ENCODE data around the gene MIGA1. TPM values are rescaled to one million over a fixed set of nuclear protein-coding genes. Genes with fewer than 3 reads are reported as not detected.
A peak's percentile ranks its signal among the peaks of the same experiment; 100 is the strongest.
"Not testable (repeated sequence)": the region's sequence is repeated elsewhere in the genome, so short reads cannot be mapped to it uniquely, and the experiment has no call there.

The MIGA1 gene
- total and polyA plus RNA-seq, 5 donors = 3.8 to 15.1 (median 12.8) TPM

GRCh38 chr1:77759071-77760028 lies 20.1 kb upstream of the MIGA1 start, which contains the start of gene USP33:
Gene USP33, minus strand, starts transcription at chr1:77759852. Its CDS starts 18,155 bp downstream, at chr1:77741697.
- peak within 1 kb of the TSS; percentile 92 for H3K4me3 ChIP-seq (ENCODE audit: low read length)
- DNase-seq (peak; percentile 90 to 96 (median 95)), ATAC-seq (peak; percentile 99)
- H3K4me1 ChIP-seq (ENCODE audit: control insufficient read depth, insufficient read depth, low read length) = peaks cover 8% of the 10 kb centered on the region
- intact Hi-C loops (cut with DNase I) = no loop called here
- no peaks in the 10 kb centered on the region for H3K27me3 ChIP-seq (ENCODE audit: control insufficient read depth, insufficient read depth)
- under 1% methylated on average over 79 of the region's 79 CpGs for WGBS
- no peaks in the 10 kb centered on the region for H3K9me3 ChIP-seq (ENCODE audit: control insufficient read depth, low read length)
- peak within 1 kb of the TSS; percentile 82 for H3K27ac ChIP-seq (ENCODE audit: low read length)

GRCh38 chr1:77762072-77762476 lies 17.4 kb upstream of the MIGA1 start:
- DNase-seq = no peak
- Histone ChIP-seq H3K4me3 (ENCODE audit: low read length) (no peak overlapping the region), H3K27me3 (ENCODE audit: control insufficient read depth, insufficient read depth) (no peaks in the 10 kb centered on the region), H3K27ac (ENCODE audit: low read length) (no peak overlapping the region), H3K4me1 (ENCODE audit: control insufficient read depth, insufficient read depth, low read length) (peaks cover 2% of the 10 kb centered on the region), H3K9me3 (ENCODE audit: control insufficient read depth, low read length) (no peaks in the 10 kb centered on the region)
- 67% methylated on average over 1 of the region's 1 CpG for WGBS
- intact Hi-C loops (cut with DNase I) = no loop called here
- ATAC-seq = no peak

- intact Hi-C loops (cut with DNase I) = no loop called here
- 93% methylated on average over 4 of the region's 4 CpGs for WGBS
- no peak for ATAC-seq
Measured at GRCh38 chr1:77768006-77768405, 11.4 kb upstream of the MIGA1 start.

DNA sequence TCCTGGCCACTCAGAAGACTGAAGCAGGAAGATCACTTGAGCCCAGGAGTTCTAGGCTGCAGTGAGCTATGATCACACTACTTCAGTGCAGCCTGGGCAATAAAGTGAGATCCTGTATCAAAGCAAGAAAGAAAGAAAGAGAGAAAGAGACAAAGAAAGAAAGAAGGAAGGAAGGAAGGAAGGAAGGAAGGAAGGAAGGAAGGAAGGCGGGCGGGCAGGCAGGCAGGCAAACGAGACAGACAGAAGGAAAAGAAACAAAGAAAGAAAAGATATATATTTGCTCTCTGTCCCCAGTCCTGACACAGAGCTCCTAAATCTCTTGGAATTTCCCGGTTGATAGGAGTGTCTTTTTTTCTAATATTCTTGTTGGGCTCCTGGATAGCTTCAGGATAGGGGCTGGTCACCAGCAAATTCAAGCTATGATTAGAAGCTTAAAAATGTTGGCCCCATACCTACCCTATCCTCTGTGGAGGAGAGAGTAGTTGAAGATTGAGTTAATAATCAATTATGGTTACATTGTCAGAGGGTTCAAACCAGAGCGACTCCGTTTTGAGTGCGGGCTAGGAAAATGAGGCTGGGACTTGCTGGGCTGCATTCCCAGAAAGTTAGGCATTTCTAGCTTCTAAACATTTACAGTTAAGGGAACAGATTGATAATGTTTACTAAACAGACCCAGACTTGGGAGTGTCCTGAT lies 3.3 kb upstream of the MIGA1 start:
- H3K27me3 ChIP-seq (ENCODE audit: control insufficient read depth, insufficient read depth) = no peaks in the 10 kb centered on the region
- 64% methylated on average over 7 of the region's 7 CpGs for WGBS
- H3K4me3 ChIP-seq (ENCODE audit: low read length) = no peak overlapping the region
- ATAC-seq (no peak), DNase-seq (no peak)
- peaks cover 2% of the 10 kb centered on the region for H3K4me1 ChIP-seq (ENCODE audit: control insufficient read depth, insufficient read depth, low read length)
- H3K9me3 ChIP-seq (ENCODE audit: control insufficient read depth, low read length) = no peaks in the 10 kb centered on the region
- intact Hi-C loops (cut with DNase I) = no loop called here
- no peak overlapping the region for H3K27ac ChIP-seq (ENCODE audit: low read length)

More at GRCh38 chr1:77768006-77768405, 11.4 kb upstream of the MIGA1 start:
- no peak overlapping the region for H3K4me3 ChIP-seq (ENCODE audit: low read length)
- no peaks in the 10 kb centered on the region for H3K27me3 ChIP-seq (ENCODE audit: control insufficient read depth, insufficient read depth)
- H3K9me3 ChIP-seq (ENCODE audit: control insufficient read depth, low read length) = no peaks in the 10 kb centered on the region
- DNase-seq = no peak
- H3K27ac ChIP-seq (ENCODE audit: low read length) = no peak overlapping the region
- no peaks in the 10 kb centered on the region for H3K4me1 ChIP-seq (ENCODE audit: control insufficient read depth, insufficient read depth, low read length)

GRCh38 chr1:77781683-77782082 lies 2.2 kb downstream of the MIGA1 start:
- no peak overlapping the region for H3K27ac ChIP-seq (ENCODE audit: low read length)
- ATAC-seq (no peak), DNase-seq (no peak)
- 95% methylated on average over 1 of the region's 1 CpG for WGBS
- no peaks in the 10 kb centered on the region for H3K9me3 ChIP-seq (ENCODE audit: control insufficient read depth, low read length)
- no peaks in the 10 kb centered on the region for H3K27me3 ChIP-seq (ENCODE audit: control insufficient read depth, insufficient read depth)
- H3K4me1 ChIP-seq (ENCODE audit: control insufficient read depth, insufficient read depth, low read length) = peaks cover 2% of the 10 kb centered on the region
- no peak overlapping the region for H3K4me3 ChIP-seq (ENCODE audit: low read length)
- intact Hi-C loops (cut with DNase I) = no loop called here

DNA sequence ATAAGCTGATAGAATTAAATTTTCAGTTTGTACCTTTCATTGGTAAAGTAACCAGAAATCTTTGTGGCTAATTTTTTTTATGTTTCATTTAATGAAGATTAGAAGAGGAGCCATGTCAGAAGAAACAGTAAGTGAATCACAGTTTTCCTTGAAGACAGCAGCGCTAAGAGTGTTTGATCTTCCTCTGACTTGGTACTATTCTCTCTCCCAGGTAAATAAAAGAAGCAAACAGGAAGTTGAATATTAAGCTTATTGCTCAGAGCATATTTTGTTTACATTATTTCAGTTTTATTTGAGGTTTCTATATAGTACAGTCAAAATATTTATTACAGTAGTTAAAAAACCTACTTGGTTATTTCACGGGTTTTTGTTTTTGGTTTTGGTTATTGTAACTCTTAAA lies 3.7 kb downstream of the MIGA1 start:
- intact Hi-C loops (cut with DNase I) = no loop called here
- H3K9me3 ChIP-seq (ENCODE audit: control insufficient read depth, low read length) = no peaks in the 10 kb centered on the region
- no peaks in the 10 kb centered on the region for H3K27me3 ChIP-seq (ENCODE audit: control insufficient read depth, insufficient read depth)
- DNase-seq (no peak), ATAC-seq (no peak)
- no peak overlapping the region for H3K4me3 ChIP-seq (ENCODE audit: low read length)
- peaks cover 2% of the 10 kb centered on the region for H3K4me1 ChIP-seq (ENCODE audit: control insufficient read depth, insufficient read depth, low read length)
- no peak overlapping the region for H3K27ac ChIP-seq (ENCODE audit: low read length)
- WGBS = 92% methylated on average over 2 of the region's 2 CpGs

DNA sequence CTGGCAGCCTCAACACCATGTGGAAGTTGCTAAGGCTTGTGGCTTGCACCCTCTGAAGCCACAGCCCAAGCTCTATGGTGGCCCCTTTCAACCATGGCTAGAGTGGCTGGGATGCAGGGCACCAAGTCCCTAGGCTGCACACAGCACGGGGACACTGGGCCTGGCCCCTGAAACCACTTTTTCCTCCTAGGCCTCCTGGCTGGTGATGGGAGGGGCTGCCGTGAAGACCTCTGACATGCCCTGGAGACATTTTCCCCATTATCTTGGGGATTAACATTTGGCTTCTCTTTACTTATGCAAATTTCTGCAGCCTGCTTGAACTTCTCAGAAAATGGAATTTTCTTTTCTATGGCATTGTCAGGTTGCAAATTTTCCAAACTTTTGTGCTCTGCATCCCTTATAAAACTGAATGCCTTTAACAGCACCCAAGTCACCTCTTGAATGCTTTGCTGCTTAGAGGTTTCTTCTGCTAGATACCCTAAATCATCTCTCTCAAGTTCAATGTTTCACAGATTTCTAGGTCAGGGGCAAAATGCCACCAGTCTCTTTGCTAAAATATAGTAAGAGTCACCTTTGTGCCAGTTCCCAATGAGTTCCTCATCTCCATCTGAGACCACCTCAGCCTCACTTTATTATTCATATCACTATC lies 6.8 kb downstream of the MIGA1 start:
- ATAC-seq; H3K27ac ChIP-seq (ENCODE audit: low read length); H3K9me3 ChIP-seq (ENCODE audit: control insufficient read depth, low read length); H3K4me3 ChIP-seq (ENCODE audit: low read length); H3K4me1 ChIP-seq (ENCODE audit: control insufficient read depth, insufficient read depth, low read length); intact Hi-C loops (cut with DNase I); DNase-seq; H3K27me3 ChIP-seq (ENCODE audit: control insufficient read depth, insufficient read depth): not testable (repeated sequence)
- 76% methylated on average over 2 of the region's 2 CpGs for WGBS

GRCh38 chr1:77794550-77794949 lies 15.1 kb downstream of the MIGA1 start:
- no peak overlapping the region for H3K27ac ChIP-seq (ENCODE audit: low read length)
- H3K4me1 ChIP-seq (ENCODE audit: control insufficient read depth, insufficient read depth, low read length) = no peaks in the 10 kb centered on the region
- no peaks in the 10 kb centered on the region for H3K9me3 ChIP-seq (ENCODE audit: control insufficient read depth, low read length)
- DNase-seq (no peak), ATAC-seq (no peak)
- intact Hi-C loops (cut with DNase I) = no loop called here
- 97% methylated on average over 3 of the region's 3 CpGs for WGBS
- no peak overlapping the region for H3K4me3 ChIP-seq (ENCODE audit: low read length)
- H3K27me3 ChIP-seq (ENCODE audit: control insufficient read depth, insufficient read depth) = no peaks in the 10 kb centered on the region

- Histone ChIP-seq H3K9me3 (ENCODE audit: control insufficient read depth, low read length) (no peaks in the 10 kb centered on the region), H3K4me3 (ENCODE audit: low read length) (no peak overlapping the region), H3K4me1 (ENCODE audit: control insufficient read depth, insufficient read depth, low read length) (peaks cover 1% of the 10 kb centered on the region), H3K27me3 (ENCODE audit: control insufficient read depth, insufficient read depth) (no peaks in the 10 kb centered on the region), H3K27ac (ENCODE audit: low read length) (no peak overlapping the region)
- WGBS = 79% methylated on average over 5 of the region's 5 CpGs
- intact Hi-C loops (cut with DNase I) = no loop called here
- DNase-seq (no peak), ATAC-seq (no peak)
Measured at GRCh38 chr1:77796695-77797405, 17.4 kb downstream of the MIGA1 start.

DNA sequence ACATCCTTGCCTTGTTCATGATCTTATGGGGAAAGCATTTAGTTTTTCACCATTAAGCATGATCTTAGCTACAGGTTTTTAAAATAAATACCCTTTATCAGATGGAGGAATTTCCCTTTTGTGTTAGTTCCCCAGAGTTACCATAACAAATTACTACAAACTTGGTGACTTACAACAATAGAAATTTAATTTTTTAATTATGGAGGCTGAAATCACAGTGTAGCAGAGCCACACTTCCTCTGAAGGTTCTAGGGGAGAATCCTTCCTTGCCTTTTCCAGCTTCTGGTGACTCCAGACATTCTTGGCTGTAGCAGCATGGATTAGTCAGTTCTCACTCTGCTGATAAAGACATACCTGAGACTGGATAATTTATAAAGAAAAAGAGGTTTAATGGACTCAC lies 18.5 kb downstream of the MIGA1 start:
- no peaks in the 10 kb centered on the region for H3K27me3 ChIP-seq (ENCODE audit: control insufficient read depth, insufficient read depth)
- no peak overlapping the region for H3K27ac ChIP-seq (ENCODE audit: low read length)
- H3K9me3 ChIP-seq (ENCODE audit: control insufficient read depth, low read length) = no peaks in the 10 kb centered on the region
- intact Hi-C loops (cut with DNase I) = no loop called here
- H3K4me3 ChIP-seq (ENCODE audit: low read length) = no peak overlapping the region
- peaks cover 1% of the 10 kb centered on the region for H3K4me1 ChIP-seq (ENCODE audit: control insufficient read depth, insufficient read depth, low read length)
- ATAC-seq = no peak
- DNase-seq = no peak

Data from right cardiac atrium (tissue), 5 donors.